ENCODE results near the gene CLEC17A.

Gene CLEC17A

GRCh38 chr19:14654786-14655560, 72.1 kb downstream of the CLEC17A start:
- no peak for DNase-seq (ENCODE audit: low spot score)

DNA sequence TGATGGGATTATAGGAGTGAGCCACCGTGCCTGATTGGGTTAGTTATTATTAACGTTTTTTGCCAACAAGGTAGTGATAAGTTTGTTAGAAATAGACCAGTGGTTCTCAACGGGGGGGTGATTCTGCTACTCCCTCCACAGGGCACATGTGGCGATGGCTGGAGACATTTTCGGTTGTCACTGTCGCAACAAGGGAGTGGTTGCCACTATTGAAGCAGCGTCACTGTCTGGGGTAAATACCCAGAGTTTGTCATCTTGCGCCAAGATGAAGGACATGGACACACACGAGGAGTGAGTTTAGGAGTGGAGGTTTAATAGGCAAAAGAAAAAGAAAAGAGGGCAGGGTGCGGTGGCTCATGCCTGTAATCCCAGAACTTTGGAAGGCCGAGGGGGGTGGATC, 72.8 kb downstream of the CLEC17A start:
- DNase-seq (ENCODE audit: low spot score): no peak

DNA sequence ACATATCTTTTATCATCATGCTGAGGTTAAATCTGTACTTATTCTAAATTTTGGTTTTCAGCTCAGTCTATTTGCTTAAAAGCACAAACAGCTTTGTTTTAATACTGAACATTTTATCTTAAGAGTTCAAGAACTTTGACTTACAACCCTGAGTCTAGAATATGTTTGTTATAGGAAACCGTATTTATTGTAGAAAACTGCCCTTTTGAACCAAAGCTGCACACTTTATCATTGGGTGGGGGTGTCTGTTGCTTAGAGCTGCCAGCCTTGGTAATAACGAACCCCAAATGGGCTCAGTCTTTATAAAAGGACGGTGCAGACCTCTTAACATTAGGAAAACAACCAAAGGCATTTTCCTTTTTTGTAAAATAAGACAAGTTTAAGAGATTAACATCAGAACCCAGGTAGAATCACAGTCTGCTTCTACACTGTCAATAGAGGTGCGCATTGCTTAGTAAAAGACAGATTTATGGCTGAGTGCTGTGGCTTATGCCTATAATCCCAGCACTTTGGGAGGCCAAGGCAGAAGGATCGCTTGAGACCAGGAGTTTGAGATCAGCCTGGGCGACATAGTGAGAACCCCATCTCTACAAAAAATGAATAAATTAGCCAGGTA, 77.1 kb downstream of the CLEC17A start:
- DNase-seq (ENCODE audit: low spot score): no peak

DNA sequence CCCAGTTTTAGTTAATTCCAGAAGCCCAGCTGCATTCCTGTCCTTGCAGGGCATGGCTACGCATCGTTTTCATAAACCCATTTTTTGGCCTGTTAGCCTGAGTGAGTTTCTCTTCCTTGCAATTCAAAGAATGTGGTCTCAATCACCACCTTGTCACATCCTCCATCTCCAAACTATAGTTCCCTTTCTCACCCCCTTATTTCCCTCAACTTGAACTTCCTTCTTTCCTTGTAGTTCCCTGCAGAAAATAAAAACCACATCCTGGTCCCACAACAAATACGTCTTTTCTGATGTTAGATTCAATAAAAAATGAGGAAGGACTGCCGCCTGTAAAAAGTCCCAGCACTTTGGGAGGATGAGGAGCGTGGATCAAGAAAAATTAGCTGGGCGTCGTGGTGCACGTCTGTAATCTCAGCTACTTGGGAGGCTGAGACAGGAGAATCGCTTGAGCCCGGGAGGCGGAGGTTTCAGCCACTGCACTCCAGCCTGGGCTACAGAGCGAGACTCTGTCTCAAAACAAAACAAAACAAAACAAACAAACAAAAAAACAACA, 78.6 kb downstream of the CLEC17A start:
- DNase-seq (ENCODE audit: low spot score): peak; percentile 45
